ENCODE results near the gene EML4.

DNA sequence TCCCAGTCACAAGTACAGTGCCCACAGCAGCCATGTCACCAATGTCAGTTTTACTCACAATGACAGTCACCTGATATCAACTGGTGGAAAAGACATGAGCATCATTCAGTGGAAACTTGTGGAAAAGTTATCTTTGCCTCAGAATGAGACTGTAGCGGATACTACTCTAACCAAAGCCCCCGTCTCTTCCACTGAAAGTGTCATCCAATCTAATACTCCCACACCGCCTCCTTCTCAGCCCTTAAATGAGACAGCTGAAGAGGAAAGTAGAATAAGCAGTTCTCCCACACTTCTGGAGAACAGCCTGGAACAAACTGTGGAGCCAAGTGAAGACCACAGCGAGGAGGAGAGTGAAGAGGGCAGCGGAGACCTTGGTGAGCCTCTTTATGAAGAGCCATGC lies 160.6 kb downstream of the EML4 start:
- TF ChIP-seq EZH2 (IDR thresholded peaks at IDR 0.05) (no peak), POLR2AphosphoS5 (IDR thresholded peaks at IDR 0.05; ENCODE audit: borderline replicate concordance, low read depth, low read length) (no peak), FOXP2 (optimal IDR thresholded peaks at IDR 0.05; ENCODE audit: control extremely low read depth, extremely low read length, insufficient read depth) (no peak)

Data from SK-N-MC (cell line).